SK-N-SH treated with all-trans-retinoic acid at 6 μM for 48 hours (cell line): ENCODE data around the gene GPR150.

Experiments
- ATAC-seq: fragments of 200-7000 bp; cut with Tn5 transposase; 3 replicates; pipeline ENCODE4 v1.9.1; 2020; ENCODE audit warnings: mild to moderate bottlenecking, moderate library complexity
- ARNTL ChIP-seq: fragments of 450-650 bp; formaldehyde crosslinking; IDR thresholded peaks from 2 replicates; pipeline ENCODE4 v1.5.0; 2020; ENCODE audit warnings: low read depth, mild to moderate bottlenecking, moderate library complexity, borderline replicate concordance
- BACH2 ChIP-seq: fragments of 250-450 bp; sonication (Bioruptor Pico); IDR thresholded peaks from 2 replicates; pipeline ENCODE4 v1.9.0; 2021; ENCODE audit warnings: mild to moderate bottlenecking, borderline replicate concordance
- CSDC2 ChIP-seq: fragments of 250-450 bp; sonication (Bioruptor Pico); IDR thresholded peaks from 2 replicates; pipeline ENCODE4 v1.5.0; 2020; ENCODE audit warnings: mild to moderate bottlenecking, moderate library complexity
- ESRRG ChIP-seq: fragments of 250-450 bp; sonication (Bioruptor Pico); IDR thresholded peaks from 2 replicates; pipeline ENCODE4 v1.6.1; 2021; ENCODE audit warnings: mild to moderate bottlenecking
- GLIS3 ChIP-seq: fragments of 250-450 bp; sonication (Bioruptor Pico); IDR thresholded peaks from 2 replicates; pipeline ENCODE4 v1.5.0; 2020; ENCODE audit warnings: mild to moderate bottlenecking, moderate library complexity
- ISL1 ChIP-seq: fragments of 250-450 bp; sonication (Bioruptor Pico); IDR thresholded peaks from 2 replicates; pipeline ENCODE4 v2.1.2; 2022; ENCODE audit warnings: mild to moderate bottlenecking, moderate library complexity
- PPARA ChIP-seq: fragments of 250-450 bp; sonication (Bioruptor Pico); IDR thresholded peaks from 2 replicates; pipeline ENCODE4 v1.5.0; 2020; ENCODE audit warnings: mild to moderate bottlenecking, borderline replicate concordance
- SNAI2 ChIP-seq: fragments of 250-450 bp; sonication (Bioruptor Pico); IDR thresholded peaks from 2 replicates; pipeline ENCODE4 v1.5.0; 2020; ENCODE audit warnings: mild to moderate bottlenecking, moderate library complexity
- TCF4 ChIP-seq: fragments of 250-450 bp; sonication (Bioruptor Pico); IDR thresholded peaks from 2 replicates; pipeline ENCODE4 v1.8.0; 2021; ENCODE audit warnings: mild to moderate bottlenecking, moderate library complexity, borderline replicate concordance
- TOX ChIP-seq: fragments of 250-450 bp; sonication (Bioruptor Pico); IDR thresholded peaks from 2 replicates; pipeline ENCODE4 v1.8.0; 2021; ENCODE audit warnings: mild to moderate bottlenecking, moderate library complexity, borderline replicate concordance
- ZC3H10 ChIP-seq: fragments of 250-450 bp; sonication (Bioruptor Pico); IDR thresholded peaks from 2 replicates; pipeline ENCODE4 v1.5.1; 2021; ENCODE audit warnings: mild to moderate bottlenecking, moderate library complexity
- ZFP30 ChIP-seq: fragments of 450-650 bp; formaldehyde crosslinking; IDR thresholded peaks from 2 replicates; pipeline ENCODE4 v1.5.0; 2022; ENCODE audit warnings: mild to moderate bottlenecking, moderate library complexity
- ZNF565 ChIP-seq: fragments of 450-650 bp; formaldehyde crosslinking; conservative IDR thresholded peaks from 2 replicates; pipeline ENCODE4 v1.5.0; 2020; ENCODE audit warnings: low read depth, mild to moderate bottlenecking, moderate library complexity
- ZNF70 ChIP-seq: fragments of 450-650 bp; formaldehyde crosslinking; IDR thresholded peaks from 2 replicates; pipeline ENCODE4 v1.5.0; 2020; ENCODE audit warnings: mild to moderate bottlenecking, moderate library complexity
- ZNF8 ChIP-seq: fragments of 450-650 bp; formaldehyde crosslinking; IDR thresholded peaks from 2 replicates; pipeline ENCODE4 v1.5.0; 2020; ENCODE audit warnings: mild to moderate bottlenecking, moderate library complexity
- TF ChIP-seq, protein P1 (sequence below): fragments of 250-450 bp; sonication (Bioruptor Pico); IDR thresholded peaks from 2 replicates; pipeline ENCODE4 v1.8.0; 2020; ENCODE audit warnings: mild to moderate bottlenecking, moderate library complexity, borderline replicate concordance
- TF ChIP-seq, protein P2 (sequence below): fragments of 250-450 bp; sonication (Bioruptor Pico); IDR thresholded peaks from 2 replicates; pipeline ENCODE4 v1.8.0; 2021; ENCODE audit warnings: low read depth, mild to moderate bottlenecking, moderate library complexity, borderline replicate concordance
- TF ChIP-seq, protein P3 (sequence below): fragments of 250-450 bp; sonication (Bioruptor Pico); IDR thresholded peaks from 2 replicates; pipeline ENCODE4 v1.5.1; 2020; ENCODE audit warnings: low read depth, mild to moderate bottlenecking, moderate library complexity
- TF ChIP-seq, protein P4 (sequence below): fragments of 250-450 bp; sonication (Bioruptor Pico); IDR thresholded peaks from 2 replicates; pipeline ENCODE4 v1.5.1; 2021; ENCODE audit warnings: mild to moderate bottlenecking, moderate library complexity
- TF ChIP-seq, protein P5 (sequence below): fragments of 250-450 bp; sonication (Bioruptor Pico); IDR thresholded peaks from 2 replicates; pipeline ENCODE4 v1.5.0; 2020; ENCODE audit warnings: mild to moderate bottlenecking, moderate library complexity

Gene GPR150

DNA sequence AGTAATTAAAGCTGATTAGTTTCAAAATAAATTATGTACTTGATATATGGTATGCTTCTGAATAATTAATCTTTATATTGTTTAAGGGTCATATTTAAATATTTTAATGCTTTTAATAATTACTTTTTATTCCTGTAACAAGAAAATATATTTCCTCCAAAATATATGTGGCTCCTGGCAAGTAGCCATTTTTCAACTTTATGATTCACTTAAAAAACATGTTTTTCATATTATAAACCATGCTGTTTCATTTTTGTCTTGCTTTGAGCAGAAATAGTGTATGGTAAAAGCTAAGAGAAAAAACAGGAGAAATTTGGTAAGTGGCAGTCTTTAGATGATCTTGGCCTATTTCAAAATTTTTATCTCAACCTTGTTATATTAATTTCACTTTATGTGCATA, 48.3 kb downstream of the GPR150 start:
- TF ChIP-seq CSDC2, result no peak
- peak; percentile 10; the same call in 1 of the 2 replicates for TF ChIP-seq ISL1 (CRISPR knock-in tag)
- ATAC-seq, result peak; percentile 30; the same call in 1 of the 3 replicates

DNA sequence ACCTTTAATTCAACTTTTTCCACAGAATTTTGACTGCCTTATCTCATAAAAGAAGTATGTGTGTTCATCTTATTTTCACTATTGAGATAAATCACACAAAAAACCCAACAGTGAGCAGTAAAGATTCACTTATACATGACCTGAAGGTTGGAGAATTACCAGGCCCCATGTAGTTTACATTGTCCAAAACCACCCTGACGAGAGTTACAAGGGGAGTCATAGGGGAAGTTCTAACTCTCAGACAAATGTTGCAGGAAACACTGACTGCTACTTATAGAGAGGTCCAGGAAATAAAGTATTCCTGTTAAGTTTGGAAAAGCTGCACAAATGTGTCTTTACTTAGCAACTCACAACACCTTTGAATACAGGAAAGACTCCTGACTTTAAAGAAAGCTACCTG, 48.8 kb downstream of the GPR150 start:
- TF ChIP-seq ISL1 (CRISPR knock-in tag), result no peak
- no peak for TF ChIP-seq ZFP30
- no peak for TF ChIP-seq CSDC2
- no peak for TF ChIP-seq ZC3H10 (CRISPR knock-in tag)
- TF ChIP-seq PPARA (CRISPR knock-in tag), result no peak
- TF ChIP-seq SNAI2 (CRISPR knock-in tag), result no peak
- TF ChIP-seq, protein P1, sequence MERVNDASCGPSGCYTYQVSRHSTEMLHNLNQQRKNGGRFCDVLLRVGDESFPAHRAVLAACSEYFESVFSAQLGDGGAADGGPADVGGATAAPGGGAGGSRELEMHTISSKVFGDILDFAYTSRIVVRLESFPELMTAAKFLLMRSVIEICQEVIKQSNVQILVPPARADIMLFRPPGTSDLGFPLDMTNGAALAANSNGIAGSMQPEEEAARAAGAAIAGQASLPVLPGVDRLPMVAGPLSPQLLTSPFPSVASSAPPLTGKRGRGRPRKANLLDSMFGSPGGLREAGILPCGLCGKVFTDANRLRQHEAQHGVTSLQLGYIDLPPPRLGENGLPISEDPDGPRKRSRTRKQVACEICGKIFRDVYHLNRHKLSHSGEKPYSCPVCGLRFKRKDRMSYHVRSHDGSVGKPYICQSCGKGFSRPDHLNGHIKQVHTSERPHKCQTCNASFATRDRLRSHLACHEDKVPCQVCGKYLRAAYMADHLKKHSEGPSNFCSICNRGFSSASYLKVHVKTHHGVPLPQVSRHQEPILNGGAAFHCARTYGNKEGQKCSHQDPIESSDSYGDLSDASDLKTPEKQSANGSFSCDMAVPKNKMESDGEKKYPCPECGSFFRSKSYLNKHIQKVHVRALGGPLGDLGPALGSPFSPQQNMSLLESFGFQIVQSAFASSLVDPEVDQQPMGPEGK (CRISPR knock-in tag), result no peak
- TF ChIP-seq, protein P2, sequence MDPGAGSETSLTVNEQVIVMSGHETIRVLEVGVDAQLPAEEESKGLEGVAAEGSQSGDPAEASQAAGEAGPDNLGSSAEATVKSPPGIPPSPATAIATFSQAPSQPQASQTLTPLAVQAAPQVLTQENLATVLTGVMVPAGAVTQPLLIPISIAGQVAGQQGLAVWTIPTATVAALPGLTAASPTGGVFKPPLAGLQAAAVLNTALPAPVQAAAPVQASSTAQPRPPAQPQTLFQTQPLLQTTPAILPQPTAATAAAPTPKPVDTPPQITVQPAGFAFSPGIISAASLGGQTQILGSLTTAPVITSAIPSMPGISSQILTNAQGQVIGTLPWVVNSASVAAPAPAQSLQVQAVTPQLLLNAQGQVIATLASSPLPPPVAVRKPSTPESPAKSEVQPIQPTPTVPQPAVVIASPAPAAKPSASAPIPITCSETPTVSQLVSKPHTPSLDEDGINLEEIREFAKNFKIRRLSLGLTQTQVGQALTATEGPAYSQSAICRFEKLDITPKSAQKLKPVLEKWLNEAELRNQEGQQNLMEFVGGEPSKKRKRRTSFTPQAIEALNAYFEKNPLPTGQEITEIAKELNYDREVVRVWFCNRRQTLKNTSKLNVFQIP, result no peak
- no peak for TF ChIP-seq TCF4 (CRISPR knock-in tag)
- no peak for TF ChIP-seq ZNF70 (CRISPR knock-in tag)
- TF ChIP-seq, all 23 proteins: peak for 0
- ATAC-seq, result peak; percentile 13; the same call in 2 of the 3 replicates

DNA sequence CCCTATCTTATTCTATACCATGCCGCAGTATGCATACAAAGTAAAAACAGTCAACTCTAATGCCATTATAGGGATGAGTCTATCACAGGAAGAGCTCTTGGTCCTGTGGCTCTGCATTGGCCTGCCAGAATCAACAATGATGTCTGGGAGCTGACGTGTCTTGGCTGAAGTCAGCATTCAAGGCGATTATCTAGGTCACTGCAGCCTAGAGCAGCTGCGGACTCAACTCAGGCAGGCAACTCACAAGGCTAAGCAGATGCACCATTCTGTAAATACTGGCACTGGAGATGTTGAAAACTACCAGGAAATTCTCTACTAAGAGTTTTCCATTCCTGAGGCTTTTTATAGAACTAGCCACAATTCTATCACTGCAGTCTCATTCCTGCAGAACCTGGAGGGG, 49.7 kb downstream of the GPR150 start:
- peak; percentile 94 for ATAC-seq
- TF ChIP-seq GLIS3 (CRISPR knock-in tag) (no peak), BACH2 (CRISPR knock-in tag) (no peak), ISL1 (CRISPR knock-in tag) (peak; percentile 36)
- TF ChIP-seq, protein P3, sequence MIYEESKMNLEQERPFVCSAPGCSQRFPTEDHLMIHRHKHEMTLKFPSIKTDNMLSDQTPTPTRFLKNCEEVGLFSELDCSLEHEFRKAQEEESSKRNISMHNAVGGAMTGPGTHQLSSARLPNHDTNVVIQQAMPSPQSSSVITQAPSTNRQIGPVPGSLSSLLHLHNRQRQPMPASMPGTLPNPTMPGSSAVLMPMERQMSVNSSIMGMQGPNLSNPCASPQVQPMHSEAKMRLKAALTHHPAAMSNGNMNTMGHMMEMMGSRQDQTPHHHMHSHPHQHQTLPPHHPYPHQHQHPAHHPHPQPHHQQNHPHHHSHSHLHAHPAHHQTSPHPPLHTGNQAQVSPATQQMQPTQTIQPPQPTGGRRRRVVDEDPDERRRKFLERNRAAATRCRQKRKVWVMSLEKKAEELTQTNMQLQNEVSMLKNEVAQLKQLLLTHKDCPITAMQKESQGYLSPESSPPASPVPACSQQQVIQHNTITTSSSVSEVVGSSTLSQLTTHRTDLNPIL (CRISPR knock-in tag), result peak; percentile 52; the same call in 1 of the 2 replicates

DNA sequence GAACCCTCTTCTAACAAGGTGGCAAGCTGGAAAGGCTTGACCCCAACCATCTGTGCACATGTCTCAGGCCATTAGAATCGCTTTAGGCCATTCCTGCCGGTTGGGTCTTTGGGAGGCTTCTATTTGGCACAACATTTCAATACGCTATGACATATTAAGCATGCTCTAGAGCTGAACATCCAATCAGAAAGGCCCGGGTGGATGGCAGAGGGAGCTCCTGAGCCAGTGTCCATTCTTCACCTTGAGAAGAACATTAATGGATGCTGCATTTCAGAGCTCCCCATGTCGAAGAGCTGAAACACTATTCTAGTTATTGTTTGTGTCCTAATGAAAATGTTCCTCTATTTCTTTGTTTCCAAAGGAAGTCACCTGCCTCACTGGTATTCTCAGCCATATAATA, 50.1 kb downstream of the GPR150 start:
- TF ChIP-seq, protein P2, result no peak
- TF ChIP-seq, protein P3 (CRISPR knock-in tag), result no peak
- TF ChIP-seq PPARA (CRISPR knock-in tag) (no peak), TOX (CRISPR knock-in tag) (no peak), ESRRG (no peak), ZNF565 (CRISPR knock-in tag) (no peak), SNAI2 (CRISPR knock-in tag) (no peak), ISL1 (CRISPR knock-in tag) (no peak), ZFP30 (no peak), CSDC2 (no peak), TCF4 (CRISPR knock-in tag) (no peak), BACH2 (CRISPR knock-in tag) (no peak), ARNTL (CRISPR knock-in tag) (no peak), ZC3H10 (CRISPR knock-in tag) (no peak), ZNF8 (CRISPR knock-in tag) (no peak)
- TF ChIP-seq, protein P4, sequence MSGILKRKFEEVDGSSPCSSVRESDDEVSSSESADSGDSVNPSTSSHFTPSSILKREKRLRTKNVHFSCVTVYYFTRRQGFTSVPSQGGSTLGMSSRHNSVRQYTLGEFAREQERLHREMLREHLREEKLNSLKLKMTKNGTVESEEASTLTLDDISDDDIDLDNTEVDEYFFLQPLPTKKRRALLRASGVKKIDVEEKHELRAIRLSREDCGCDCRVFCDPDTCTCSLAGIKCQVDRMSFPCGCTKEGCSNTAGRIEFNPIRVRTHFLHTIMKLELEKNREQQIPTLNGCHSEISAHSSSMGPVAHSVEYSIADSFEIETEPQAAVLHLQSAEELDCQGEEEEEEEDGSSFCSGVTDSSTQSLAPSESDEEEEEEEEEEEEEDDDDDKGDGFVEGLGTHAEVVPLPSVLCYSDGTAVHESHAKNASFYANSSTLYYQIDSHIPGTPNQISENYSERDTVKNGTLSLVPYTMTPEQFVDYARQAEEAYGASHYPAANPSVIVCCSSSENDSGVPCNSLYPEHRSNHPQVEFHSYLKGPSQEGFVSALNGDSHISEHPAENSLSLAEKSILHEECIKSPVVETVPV (CRISPR knock-in tag), result no peak
- TF ChIP-seq, protein P5, sequence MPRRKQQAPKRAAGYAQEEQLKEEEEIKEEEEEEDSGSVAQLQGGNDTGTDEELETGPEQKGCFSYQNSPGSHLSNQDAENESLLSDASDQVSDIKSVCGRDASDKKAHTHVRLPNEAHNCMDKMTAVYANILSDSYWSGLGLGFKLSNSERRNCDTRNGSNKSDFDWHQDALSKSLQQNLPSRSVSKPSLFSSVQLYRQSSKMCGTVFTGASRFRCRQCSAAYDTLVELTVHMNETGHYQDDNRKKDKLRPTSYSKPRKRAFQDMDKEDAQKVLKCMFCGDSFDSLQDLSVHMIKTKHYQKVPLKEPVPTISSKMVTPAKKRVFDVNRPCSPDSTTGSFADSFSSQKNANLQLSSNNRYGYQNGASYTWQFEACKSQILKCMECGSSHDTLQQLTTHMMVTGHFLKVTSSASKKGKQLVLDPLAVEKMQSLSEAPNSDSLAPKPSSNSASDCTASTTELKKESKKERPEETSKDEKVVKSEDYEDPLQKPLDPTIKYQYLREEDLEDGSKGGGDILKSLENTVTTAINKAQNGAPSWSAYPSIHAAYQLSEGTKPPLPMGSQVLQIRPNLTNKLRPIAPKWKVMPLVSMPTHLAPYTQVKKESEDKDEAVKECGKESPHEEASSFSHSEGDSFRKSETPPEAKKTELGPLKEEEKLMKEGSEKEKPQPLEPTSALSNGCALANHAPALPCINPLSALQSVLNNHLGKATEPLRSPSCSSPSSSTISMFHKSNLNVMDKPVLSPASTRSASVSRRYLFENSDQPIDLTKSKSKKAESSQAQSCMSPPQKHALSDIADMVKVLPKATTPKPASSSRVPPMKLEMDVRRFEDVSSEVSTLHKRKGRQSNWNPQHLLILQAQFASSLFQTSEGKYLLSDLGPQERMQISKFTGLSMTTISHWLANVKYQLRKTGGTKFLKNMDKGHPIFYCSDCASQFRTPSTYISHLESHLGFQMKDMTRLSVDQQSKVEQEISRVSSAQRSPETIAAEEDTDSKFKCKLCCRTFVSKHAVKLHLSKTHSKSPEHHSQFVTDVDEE (CRISPR knock-in tag), result no peak
- TF ChIP-seq, protein P1 (CRISPR knock-in tag), result no peak
- peak; percentile 5; the same call in 1 of the 3 replicates for ATAC-seq
